ENCODE data around the gene SELENOS.
A peak's percentile ranks its signal among the peaks of the same experiment; 100 is the strongest.
"Not testable (repeated sequence)": the region's sequence is repeated elsewhere in the genome, so short reads cannot be mapped to it uniquely, and the experiment has no call there.

SELENOS gene

DNA sequence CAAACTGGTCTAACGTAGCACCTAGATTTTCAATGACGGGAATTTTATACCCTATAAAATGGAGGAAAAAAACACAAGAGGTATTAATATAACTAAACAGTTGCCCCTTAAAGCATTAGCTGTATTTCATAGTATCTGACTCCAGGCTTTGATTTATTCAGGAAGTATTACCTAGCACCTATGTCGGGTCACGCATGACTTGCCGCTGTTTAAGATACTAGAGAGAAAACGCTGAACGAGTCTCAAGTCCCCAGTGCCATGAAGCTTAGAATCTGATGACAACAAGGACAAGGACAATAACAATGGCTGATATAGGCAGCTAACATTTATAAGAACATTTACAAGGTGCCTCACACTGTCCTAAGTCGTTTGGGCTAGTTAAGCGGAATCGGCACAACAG lies 15.8 kb upstream of the SELENOS start:
- H3K4me3 ChIP-seq (ENCODE audit: control insufficient read depth, low read depth, low read length) = peak overlapping the region; percentile 79
- peak; percentile 13 for DNase-seq (ENCODE audit: low read depth)
- TF ChIP-seq, protein P1, sequence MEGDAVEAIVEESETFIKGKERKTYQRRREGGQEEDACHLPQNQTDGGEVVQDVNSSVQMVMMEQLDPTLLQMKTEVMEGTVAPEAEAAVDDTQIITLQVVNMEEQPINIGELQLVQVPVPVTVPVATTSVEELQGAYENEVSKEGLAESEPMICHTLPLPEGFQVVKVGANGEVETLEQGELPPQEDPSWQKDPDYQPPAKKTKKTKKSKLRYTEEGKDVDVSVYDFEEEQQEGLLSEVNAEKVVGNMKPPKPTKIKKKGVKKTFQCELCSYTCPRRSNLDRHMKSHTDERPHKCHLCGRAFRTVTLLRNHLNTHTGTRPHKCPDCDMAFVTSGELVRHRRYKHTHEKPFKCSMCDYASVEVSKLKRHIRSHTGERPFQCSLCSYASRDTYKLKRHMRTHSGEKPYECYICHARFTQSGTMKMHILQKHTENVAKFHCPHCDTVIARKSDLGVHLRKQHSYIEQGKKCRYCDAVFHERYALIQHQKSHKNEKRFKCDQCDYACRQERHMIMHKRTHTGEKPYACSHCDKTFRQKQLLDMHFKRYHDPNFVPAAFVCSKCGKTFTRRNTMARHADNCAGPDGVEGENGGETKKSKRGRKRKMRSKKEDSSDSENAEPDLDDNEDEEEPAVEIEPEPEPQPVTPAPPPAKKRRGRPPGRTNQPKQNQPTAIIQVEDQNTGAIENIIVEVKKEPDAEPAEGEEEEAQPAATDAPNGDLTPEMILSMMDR (conservative IDR thresholded peaks at IDR 0.05; ENCODE audit: control insufficient read depth, insufficient read depth, low read depth, low read length) = no peak

- H3K4me3 ChIP-seq (ENCODE audit: control insufficient read depth, low read depth, low read length) = no peak overlapping the region
- peak; percentile 61 for DNase-seq (ENCODE audit: low read depth)
- TF ChIP-seq, protein P1 (conservative IDR thresholded peaks at IDR 0.05; ENCODE audit: control insufficient read depth, insufficient read depth, low read depth, low read length) = peak; percentile 60
Measured at GRCh38 chr15:101288905-101289513, 11.7 kb upstream of the SELENOS start.

DNA sequence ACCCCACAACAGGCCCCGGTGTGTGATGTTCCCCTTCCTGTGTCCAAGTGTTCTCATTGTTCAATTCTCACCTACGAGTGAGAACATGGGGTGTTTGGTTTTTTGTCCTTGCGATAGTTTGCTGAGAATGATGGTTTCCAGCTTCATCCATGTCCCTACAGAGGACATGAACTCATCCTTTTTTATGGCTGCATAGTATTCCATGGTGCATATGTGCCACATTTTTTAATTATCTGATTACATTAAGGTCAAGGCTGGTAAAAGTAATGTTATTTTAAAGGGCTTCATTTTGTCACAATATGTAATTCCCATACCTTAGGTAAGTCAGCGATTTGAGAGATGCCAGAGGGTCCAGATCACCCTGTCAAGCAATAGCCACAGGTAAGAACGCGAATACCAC lies 10.1 kb upstream of the SELENOS start:
- not testable (repeated sequence) for H3K4me3 ChIP-seq (ENCODE audit: control insufficient read depth, low read depth, low read length); DNase-seq (ENCODE audit: low read depth)

- TF ChIP-seq, protein P1 (conservative IDR thresholded peaks at IDR 0.05; ENCODE audit: control insufficient read depth, insufficient read depth, low read depth, low read length) = no peak
- no peak for DNase-seq (ENCODE audit: low read depth)
- no peak overlapping the region for H3K4me3 ChIP-seq (ENCODE audit: control insufficient read depth, low read depth, low read length)
Measured at GRCh38 chr15:101286471-101287114, 9.3 kb upstream of the SELENOS start.

DNA sequence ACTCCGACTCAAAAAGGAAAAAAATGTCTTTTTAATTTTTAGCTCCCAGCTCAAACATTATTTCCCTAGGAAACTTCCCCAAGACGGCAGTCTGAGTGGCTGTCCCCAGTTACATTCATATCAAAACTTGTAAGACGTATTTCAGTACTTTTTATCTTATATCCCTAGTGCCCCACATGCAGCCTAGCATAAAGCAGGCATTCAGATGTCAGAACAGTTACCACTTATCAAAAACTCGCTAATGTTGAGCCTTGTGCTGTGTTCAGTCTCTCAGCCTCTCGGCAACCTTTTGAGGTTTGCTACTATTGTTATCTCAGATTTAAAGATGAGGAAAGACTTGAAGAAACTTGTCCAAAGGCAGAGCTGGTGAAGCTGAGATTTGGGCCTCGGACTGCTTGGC lies 6.6 kb upstream of the SELENOS start:
- H3K4me3 ChIP-seq (ENCODE audit: control insufficient read depth, low read depth, low read length) = no peak overlapping the region
- DNase-seq (ENCODE audit: low read depth) = no peak
- TF ChIP-seq, protein P1 (conservative IDR thresholded peaks at IDR 0.05; ENCODE audit: control insufficient read depth, insufficient read depth, low read depth, low read length) = no peak

DNA sequence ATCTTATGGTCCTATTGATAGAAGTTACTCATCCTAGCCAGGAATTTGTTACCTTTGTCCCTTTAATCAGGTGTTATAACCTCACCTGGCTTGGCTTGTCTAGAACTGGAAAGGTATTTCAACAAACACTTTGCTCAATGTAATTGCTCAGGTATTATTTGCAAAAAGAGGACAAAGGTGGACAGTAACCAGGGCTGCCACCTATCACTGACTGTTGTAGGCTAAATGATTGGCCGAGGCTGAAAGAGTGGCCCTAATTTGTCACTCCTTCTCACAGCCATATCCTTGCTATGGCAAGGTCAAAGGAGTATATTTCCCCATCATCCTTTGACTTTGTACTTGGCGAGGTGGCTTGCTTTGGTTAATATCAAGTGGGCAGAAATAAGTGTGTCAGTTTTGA lies 2.7 kb upstream of the SELENOS start:
- DNase-seq (ENCODE audit: low read depth) = no peak
- TF ChIP-seq, protein P1 (conservative IDR thresholded peaks at IDR 0.05; ENCODE audit: control insufficient read depth, insufficient read depth, low read depth, low read length) = no peak
- H3K4me3 ChIP-seq (ENCODE audit: control insufficient read depth, low read depth, low read length) = no peak overlapping the region

DNA sequence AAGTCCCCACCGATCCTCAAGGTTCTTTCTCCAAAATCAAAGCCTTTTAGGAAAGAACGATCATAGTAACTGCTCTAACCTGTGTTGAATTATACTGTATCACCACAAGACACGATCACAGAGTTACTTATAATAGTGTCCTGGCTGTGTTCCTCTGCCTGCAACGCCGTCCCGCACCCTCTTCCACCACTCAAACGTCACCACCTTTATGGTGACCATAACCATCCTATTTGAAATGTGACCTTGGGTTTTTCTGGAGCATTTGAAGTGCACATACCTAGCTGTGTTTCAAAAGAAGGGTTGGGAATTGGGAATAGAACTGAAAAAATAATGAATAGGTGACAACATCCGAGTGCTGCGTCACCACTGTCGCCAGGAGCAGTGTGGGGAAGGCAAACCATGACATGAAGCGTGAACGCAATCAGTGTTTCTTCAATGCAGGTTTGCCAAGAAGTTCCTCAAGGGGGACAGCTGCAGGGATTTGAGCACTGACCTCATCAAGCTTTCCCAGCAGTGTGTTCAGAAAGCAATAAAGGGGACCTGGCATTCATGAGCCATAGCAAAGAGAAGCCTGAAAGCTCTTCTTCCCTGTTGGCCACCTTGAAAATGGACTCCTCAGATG lies 769 bp upstream of the SELENOS start:
- no peak for DNase-seq (ENCODE audit: low read depth)
- H3K4me3 ChIP-seq (ENCODE audit: control insufficient read depth, low read depth, low read length) = peak overlapping the region; percentile 56
- TF ChIP-seq, protein P1 (conservative IDR thresholded peaks at IDR 0.05; ENCODE audit: control insufficient read depth, insufficient read depth, low read depth, low read length) = no peak

Data from fibroblast of mammary gland (primary cell).